WTC11 (cell line): Measurements from ENCODE around the gene ALKBH1. TPM values are rescaled to one million over a fixed set of nuclear protein-coding genes. Genes with fewer than 3 reads are reported as not detected.
A peak's percentile ranks its signal among the peaks of the same experiment; 100 is the strongest.

Experiments used
- ATAC-seq: fragments of 200-7000 bp; cut with Tn5 transposase; 2 replicates; pipeline ENCODE4 v1.10.0; 2021; ENCODE audit warnings: mild to moderate bottlenecking, moderate library complexity
- CTCF ChIA-PET: fragments of 300-600 bp; sonication (Branson Sonifier 250); formaldehyde crosslinking; loops from one replicate; lab custom pipeline; 2021; ENCODE audit warnings: antibody characterized with exemption; lab: Charles Lee
- POLR2A ChIA-PET: fragments of 350-600 bp; sonication (Branson Sonifier 250); formaldehyde crosslinking; loops from one replicate; lab custom pipeline; 2021; ENCODE audit warnings: antibody characterized with exemption; lab: Charles Lee
- DNase-seq: peaks from one replicate; pipeline ENCODE4 v3.0.0; 2021; ENCODE audit warnings: low spot score
- H3K27ac Mint-ChIP-seq: 2 replicates; pipeline ENCODE4 v1.8.0; 2021; ENCODE audit warnings: mixed read lengths
- H3K27me3 Mint-ChIP-seq: 2 replicates; pipeline ENCODE4 v1.8.0; 2021; ENCODE audit warnings: low read depth, mild to moderate bottlenecking, moderate library complexity, mixed read lengths
- H3K36me3 Mint-ChIP-seq: 2 replicates; pipeline ENCODE4 v1.8.0; 2021; ENCODE audit warnings: mixed read lengths
- H3K4me1 Mint-ChIP-seq: 2 replicates; pipeline ENCODE4 v1.8.0; 2022; ENCODE audit warnings: mixed read lengths
- H3K4me3 Mint-ChIP-seq: 2 replicates; pipeline ENCODE4 v1.8.0; 2021; ENCODE audit warnings: mild to moderate bottlenecking, moderate library complexity, mixed read lengths
- H3K9me3 Mint-ChIP-seq: 2 replicates; pipeline ENCODE4 v1.8.0; 2021; ENCODE audit warnings: mixed read lengths
- ELF4 ChIP-seq: sonication (generic); formaldehyde crosslinking; IDR thresholded peaks from 2 replicates; pipeline ENCODE4 v1.8.1; 2022; ENCODE audit warnings: low read depth, mild to moderate bottlenecking, moderate library complexity, missing genetic modification reagents
- ETV6 ChIP-seq: sonication (generic); formaldehyde crosslinking; IDR thresholded peaks from 2 replicates; pipeline ENCODE4 v1.8.1; 2022; ENCODE audit warnings: mild to moderate bottlenecking, missing genetic modification reagents
- GABPB1 ChIP-seq: sonication (generic); formaldehyde crosslinking; IDR thresholded peaks from 2 replicates; pipeline ENCODE4 v1.8.1; 2023; ENCODE audit warnings: mild to moderate bottlenecking, missing genetic modification reagents
- IRF2 ChIP-seq: sonication (generic); formaldehyde crosslinking; IDR thresholded peaks from 2 replicates; pipeline ENCODE4 v1.8.0; 2022; ENCODE audit warnings: low read depth, missing genetic modification reagents, borderline replicate concordance
- JUN ChIP-seq: sonication (generic); formaldehyde crosslinking; IDR thresholded peaks from 2 replicates; pipeline ENCODE4 v1.8.0; 2023; ENCODE audit warnings: mild to moderate bottlenecking, missing genetic modification reagents
- NFATC4 ChIP-seq: fragments of 250-450 bp; sonication (Bioruptor Pico); IDR thresholded peaks from 2 replicates; pipeline ENCODE4 v1.9.0; 2021; ENCODE audit warnings: mild to moderate bottlenecking
- NFYB ChIP-seq: sonication (generic); formaldehyde crosslinking; conservative IDR thresholded peaks from 2 replicates; pipeline ENCODE4 v1.8.0; 2022; ENCODE audit warnings: low read depth, missing genetic modification reagents
- NR1H2 ChIP-seq: sonication (generic); formaldehyde crosslinking; IDR thresholded peaks from 2 replicates; pipeline ENCODE4 v1.9.0; 2021; ENCODE audit warnings: mild to moderate bottlenecking, moderate library complexity, missing genetic modification reagents
- RORB ChIP-seq: fragments of 250-450 bp; sonication (Bioruptor Pico); IDR thresholded peaks from 2 replicates; pipeline ENCODE4 v1.9.0; 2021; ENCODE audit warnings: mild to moderate bottlenecking
- SMAD4 ChIP-seq: sonication (generic); formaldehyde crosslinking; IDR thresholded peaks from 2 replicates; pipeline ENCODE4 v1.8.0; 2022; ENCODE audit warnings: mild to moderate bottlenecking, missing genetic modification reagents
- TEAD1 ChIP-seq: sonication (generic); formaldehyde crosslinking; IDR thresholded peaks from 2 replicates; pipeline ENCODE4 v1.8.0; 2022; ENCODE audit warnings: mild to moderate bottlenecking, missing genetic modification reagents
- ZBTB21 ChIP-seq: sonication (generic); formaldehyde crosslinking; IDR thresholded peaks from 2 replicates; pipeline ENCODE4 v1.8.1; 2023; ENCODE audit warnings: mild to moderate bottlenecking, missing genetic modification reagents, borderline replicate concordance
- ZNF232 ChIP-seq: sonication (generic); formaldehyde crosslinking; IDR thresholded peaks from 2 replicates; pipeline ENCODE4 v1.8.0; 2022; ENCODE audit warnings: mild to moderate bottlenecking, missing genetic modification reagents
- ZNF416 ChIP-seq: fragments of 250-450 bp; sonication (Bioruptor Pico); IDR thresholded peaks from 2 replicates; pipeline ENCODE4 v1.9.0; 2021; ENCODE audit warnings: mild to moderate bottlenecking, inconsistent platforms
- total RNA-seq: library from RNA; stranded (reverse); gene quantifications from 3 replicates; pipeline ENCODE4 v1.2.3, GENCODE V29; 2021
- TF ChIP-seq, protein P1 (sequence below): fragments of 250-450 bp; sonication (Bioruptor Pico); IDR thresholded peaks from 2 replicates; pipeline ENCODE4 v1.9.0; 2021; ENCODE audit warnings: moderate library complexity, mild to moderate bottlenecking, inconsistent platforms, borderline replicate concordance
- TF ChIP-seq, protein P2 (sequence below): fragments of 250-450 bp; sonication (Bioruptor Pico); IDR thresholded peaks from 2 replicates; pipeline ENCODE4 v2.1.2; 2022; ENCODE audit warnings: mild to moderate bottlenecking, moderate library complexity
- TF ChIP-seq, protein P3 (sequence below): sonication (generic); formaldehyde crosslinking; IDR thresholded peaks from 2 replicates; pipeline ENCODE4 v1.8.1; 2022; ENCODE audit warnings: mild to moderate bottlenecking, missing genetic modification reagents, moderate library complexity, borderline replicate concordance
- TF ChIP-seq, protein P4 (sequence below): fragments of 250-450 bp; sonication (Bioruptor Pico); IDR thresholded peaks from 2 replicates; pipeline ENCODE4 v1.9.0; 2021; ENCODE audit warnings: mild to moderate bottlenecking
- TF ChIP-seq, protein P5 (sequence below): sonication (generic); formaldehyde crosslinking; IDR thresholded peaks from 2 replicates; pipeline ENCODE4 v1.8.1; 2022; ENCODE audit warnings: missing genetic modification reagents, borderline replicate concordance
- TF ChIP-seq, protein P6 (sequence below): sonication (generic); formaldehyde crosslinking; IDR thresholded peaks from 2 replicates; pipeline ENCODE4 v1.8.1; 2023; ENCODE audit warnings: mild to moderate bottlenecking, missing genetic modification reagents, moderate library complexity
- TF ChIP-seq, protein P7 (sequence below): sonication (generic); formaldehyde crosslinking; conservative IDR thresholded peaks from 2 replicates; pipeline ENCODE4 v1.8.1; 2023; ENCODE audit warnings: mild to moderate bottlenecking, low read depth, missing genetic modification reagents, moderate library complexity

ALKBH1 gene
- total RNA-seq, 1 experiment from 2014 or later, result 18.8 TPM

DNA sequence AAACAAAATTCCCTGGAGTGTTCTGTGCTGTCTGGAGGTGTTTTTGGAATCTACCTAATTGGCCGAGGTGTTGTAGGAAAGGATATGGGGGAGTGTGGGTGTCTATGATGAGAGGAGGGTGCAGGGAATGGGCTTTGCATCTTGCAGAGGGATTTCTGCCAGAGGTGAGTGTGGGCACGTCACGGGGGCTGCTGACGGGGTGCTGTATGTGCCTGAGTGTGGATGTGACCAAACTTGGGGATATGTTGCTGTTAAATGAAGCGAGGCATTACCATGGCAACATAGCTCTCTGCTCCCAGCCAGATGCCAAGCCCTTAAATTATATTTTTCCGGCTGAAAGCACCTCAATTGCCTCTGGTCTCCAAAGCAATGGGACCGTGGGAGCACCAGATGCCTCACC, 47.1 kb downstream of the ALKBH1 start:
- CTCF ChIA-PET, result no interaction called here
- ATAC-seq, result no peak

DNA sequence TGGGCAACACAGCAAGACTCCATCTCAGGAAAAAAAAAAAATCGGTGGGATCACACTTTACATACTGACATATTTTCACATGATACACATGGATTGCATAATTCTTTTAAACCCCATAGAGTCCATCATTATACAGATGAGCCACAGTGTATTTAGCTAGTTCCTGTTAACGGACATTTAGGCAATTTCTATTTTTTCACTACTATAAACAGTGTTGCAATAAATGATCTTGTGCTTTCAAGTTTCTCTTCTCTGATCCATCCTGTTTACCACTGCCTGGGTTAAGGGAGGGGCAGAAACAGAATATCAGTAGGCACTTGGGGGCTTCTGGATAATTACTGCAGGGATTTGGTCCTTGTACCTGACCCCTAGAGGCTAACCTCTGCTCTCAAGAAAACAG, 48.0 kb downstream of the ALKBH1 start:
- no peak for DNase-seq
- no peak for TF ChIP-seq ELF4 (CRISPR knock-in tag)
- no peak for TF ChIP-seq ZBTB21 (CRISPR knock-in tag)
- ChIA-PET CTCF (no interaction called here), POLR2A (no interaction called here)
- Mint-ChIP-seq H3K36me3 (no peaks in the 10 kb centered on the region), H3K4me3 (no peak overlapping the region), H3K9me3 (no peaks in the 10 kb centered on the region), H3K27me3 (no peaks in the 10 kb centered on the region), H3K4me1 (peaks cover 22% of the 10 kb centered on the region), H3K27ac (0 out of 2 replicates have a peak overlapping the region, but pooled peaks have one; percentile 45)
- no peak for ATAC-seq

More for the DNA sequence above, 47.1 kb downstream of the ALKBH1 start:
- Mint-ChIP-seq H3K36me3 (no peaks in the 10 kb centered on the region), H3K9me3 (no peaks in the 10 kb centered on the region), H3K27me3 (no peaks in the 10 kb centered on the region), H3K4me1 (peaks cover 16% of the 10 kb centered on the region), H3K4me3 (no peak overlapping the region), H3K27ac (no peak overlapping the region)
- DNase-seq, result no peak
- POLR2A ChIA-PET, result interaction anchor here (0.6 kb wide), 1 partner anchor 29 kb away, joined by 3 read pairs; no protein-coding TSS in a partner anchor
- TF ChIP-seq TEAD1 (CRISPR knock-in tag) (no peak), NR1H2 (CRISPR knock-in tag) (no peak), SMAD4 (CRISPR knock-in tag) (no peak), ZNF416 (no peak), ZNF232 (CRISPR knock-in tag) (no peak), NFYB (CRISPR knock-in tag) (no peak)
- TF ChIP-seq, protein P1, sequence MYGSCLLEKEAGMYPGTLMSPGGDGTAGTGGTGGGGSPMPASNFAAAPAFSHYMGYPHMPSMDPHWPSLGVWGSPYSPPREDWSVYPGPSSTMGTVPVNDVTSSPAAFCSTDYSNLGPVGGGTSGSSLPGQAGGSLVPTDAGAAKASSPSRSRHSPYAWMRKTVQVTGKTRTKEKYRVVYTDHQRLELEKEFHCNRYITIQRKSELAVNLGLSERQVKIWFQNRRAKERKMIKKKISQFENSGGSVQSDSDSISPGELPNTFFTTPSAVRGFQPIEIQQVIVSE (CRISPR knock-in tag), result no peak
- TF ChIP-seq, protein P2, sequence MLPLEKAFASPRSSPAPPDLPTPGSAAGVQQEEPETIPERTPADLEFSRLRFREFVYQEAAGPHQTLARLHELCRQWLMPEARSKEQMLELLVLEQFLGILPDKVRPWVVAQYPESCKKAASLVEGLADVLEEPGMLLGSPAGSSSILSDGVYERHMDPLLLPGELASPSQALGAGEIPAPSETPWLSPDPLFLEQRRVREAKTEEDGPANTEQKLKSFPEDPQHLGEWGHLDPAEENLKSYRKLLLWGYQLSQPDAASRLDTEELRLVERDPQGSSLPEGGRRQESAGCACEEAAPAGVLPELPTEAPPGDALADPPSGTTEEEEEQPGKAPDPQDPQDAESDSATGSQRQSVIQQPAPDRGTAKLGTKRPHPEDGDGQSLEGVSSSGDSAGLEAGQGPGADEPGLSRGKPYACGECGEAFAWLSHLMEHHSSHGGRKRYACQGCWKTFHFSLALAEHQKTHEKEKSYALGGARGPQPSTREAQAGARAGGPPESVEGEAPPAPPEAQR, result no peak
- TF ChIP-seq, all 79 proteins: peak for 0

DNA sequence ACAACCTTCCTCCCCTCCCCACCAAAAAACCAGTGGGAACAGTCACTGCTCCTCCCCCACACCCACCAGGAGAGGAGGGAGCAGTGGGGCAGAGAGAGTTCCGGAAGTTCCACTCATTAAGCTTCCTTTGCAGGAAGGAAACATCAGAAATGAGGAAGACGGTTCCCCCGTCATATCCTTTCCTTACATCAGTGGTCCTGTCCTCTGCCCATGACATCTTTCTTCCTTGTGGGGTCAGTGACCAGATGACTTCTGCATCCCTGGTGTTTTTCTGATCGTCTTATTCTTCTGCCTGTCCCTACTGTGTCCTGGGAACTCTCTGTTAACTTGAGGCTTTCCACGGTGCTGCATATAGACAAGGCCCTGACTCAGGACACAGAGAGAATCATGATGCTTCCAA, 50.5 kb downstream of the ALKBH1 start:
- no peak overlapping the region for H3K4me3 Mint-ChIP-seq
- ATAC-seq, result no peak
- H3K27ac Mint-ChIP-seq, result no peak overlapping the region
- ChIA-PET POLR2A (no interaction called here), CTCF (no interaction called here)
- no peaks in the 10 kb centered on the region for H3K9me3 Mint-ChIP-seq
- H3K36me3 Mint-ChIP-seq, result no peaks in the 10 kb centered on the region
- no peak for DNase-seq
- no peaks in the 10 kb centered on the region; the same call in 1 of the 2 replicates for H3K27me3 Mint-ChIP-seq
- peaks cover 39% of the 10 kb centered on the region for H3K4me1 Mint-ChIP-seq
- TF ChIP-seq, protein P3, sequence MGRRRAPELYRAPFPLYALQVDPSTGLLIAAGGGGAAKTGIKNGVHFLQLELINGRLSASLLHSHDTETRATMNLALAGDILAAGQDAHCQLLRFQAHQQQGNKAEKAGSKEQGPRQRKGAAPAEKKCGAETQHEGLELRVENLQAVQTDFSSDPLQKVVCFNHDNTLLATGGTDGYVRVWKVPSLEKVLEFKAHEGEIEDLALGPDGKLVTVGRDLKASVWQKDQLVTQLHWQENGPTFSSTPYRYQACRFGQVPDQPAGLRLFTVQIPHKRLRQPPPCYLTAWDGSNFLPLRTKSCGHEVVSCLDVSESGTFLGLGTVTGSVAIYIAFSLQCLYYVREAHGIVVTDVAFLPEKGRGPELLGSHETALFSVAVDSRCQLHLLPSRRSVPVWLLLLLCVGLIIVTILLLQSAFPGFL, result no peak
- TF ChIP-seq, protein P4, sequence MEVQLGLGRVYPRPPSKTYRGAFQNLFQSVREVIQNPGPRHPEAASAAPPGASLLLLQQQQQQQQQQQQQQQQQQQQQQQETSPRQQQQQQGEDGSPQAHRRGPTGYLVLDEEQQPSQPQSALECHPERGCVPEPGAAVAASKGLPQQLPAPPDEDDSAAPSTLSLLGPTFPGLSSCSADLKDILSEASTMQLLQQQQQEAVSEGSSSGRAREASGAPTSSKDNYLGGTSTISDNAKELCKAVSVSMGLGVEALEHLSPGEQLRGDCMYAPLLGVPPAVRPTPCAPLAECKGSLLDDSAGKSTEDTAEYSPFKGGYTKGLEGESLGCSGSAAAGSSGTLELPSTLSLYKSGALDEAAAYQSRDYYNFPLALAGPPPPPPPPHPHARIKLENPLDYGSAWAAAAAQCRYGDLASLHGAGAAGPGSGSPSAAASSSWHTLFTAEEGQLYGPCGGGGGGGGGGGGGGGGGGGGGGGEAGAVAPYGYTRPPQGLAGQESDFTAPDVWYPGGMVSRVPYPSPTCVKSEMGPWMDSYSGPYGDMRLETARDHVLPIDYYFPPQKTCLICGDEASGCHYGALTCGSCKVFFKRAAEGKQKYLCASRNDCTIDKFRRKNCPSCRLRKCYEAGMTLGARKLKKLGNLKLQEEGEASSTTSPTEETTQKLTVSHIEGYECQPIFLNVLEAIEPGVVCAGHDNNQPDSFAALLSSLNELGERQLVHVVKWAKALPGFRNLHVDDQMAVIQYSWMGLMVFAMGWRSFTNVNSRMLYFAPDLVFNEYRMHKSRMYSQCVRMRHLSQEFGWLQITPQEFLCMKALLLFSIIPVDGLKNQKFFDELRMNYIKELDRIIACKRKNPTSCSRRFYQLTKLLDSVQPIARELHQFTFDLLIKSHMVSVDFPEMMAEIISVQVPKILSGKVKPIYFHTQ (CRISPR knock-in tag), result no peak
- no peak for TF ChIP-seq NFATC4 (CRISPR knock-in tag)
- TF ChIP-seq, protein P5, sequence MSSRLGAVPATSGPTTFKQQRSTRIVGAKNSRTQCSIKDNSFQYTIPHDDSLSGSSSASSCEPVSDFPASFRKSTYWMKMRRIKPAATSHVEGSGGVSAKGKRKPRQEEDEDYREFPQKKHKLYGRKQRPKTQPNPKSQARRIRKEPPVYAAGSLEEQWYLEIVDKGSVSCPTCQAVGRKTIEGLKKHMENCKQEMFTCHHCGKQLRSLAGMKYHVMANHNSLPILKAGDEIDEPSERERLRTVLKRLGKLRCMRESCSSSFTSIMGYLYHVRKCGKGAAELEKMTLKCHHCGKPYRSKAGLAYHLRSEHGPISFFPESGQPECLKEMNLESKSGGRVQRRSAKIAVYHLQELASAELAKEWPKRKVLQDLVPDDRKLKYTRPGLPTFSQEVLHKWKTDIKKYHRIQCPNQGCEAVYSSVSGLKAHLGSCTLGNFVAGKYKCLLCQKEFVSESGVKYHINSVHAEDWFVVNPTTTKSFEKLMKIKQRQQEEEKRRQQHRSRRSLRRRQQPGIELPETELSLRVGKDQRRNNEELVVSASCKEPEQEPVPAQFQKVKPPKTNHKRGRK (CRISPR knock-in tag), result no peak
- no peak for TF ChIP-seq ETV6
- TF ChIP-seq GABPB1 (CRISPR knock-in tag), result no peak
- TF ChIP-seq RORB (CRISPR knock-in tag), result no peak
- TF ChIP-seq IRF2 (CRISPR knock-in tag), result no peak
- TF ChIP-seq, protein P6, sequence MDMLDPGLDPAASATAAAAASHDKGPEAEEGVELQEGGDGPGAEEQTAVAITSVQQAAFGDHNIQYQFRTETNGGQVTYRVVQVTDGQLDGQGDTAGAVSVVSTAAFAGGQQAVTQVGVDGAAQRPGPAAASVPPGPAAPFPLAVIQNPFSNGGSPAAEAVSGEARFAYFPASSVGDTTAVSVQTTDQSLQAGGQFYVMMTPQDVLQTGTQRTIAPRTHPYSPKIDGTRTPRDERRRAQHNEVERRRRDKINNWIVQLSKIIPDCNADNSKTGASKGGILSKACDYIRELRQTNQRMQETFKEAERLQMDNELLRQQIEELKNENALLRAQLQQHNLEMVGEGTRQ (CRISPR knock-in tag), result no peak
- no peak for TF ChIP-seq ZNF416
- TF ChIP-seq ZNF232 (CRISPR knock-in tag), result no peak
- no peak for TF ChIP-seq JUN (CRISPR knock-in tag)
- TF ChIP-seq, protein P7, sequence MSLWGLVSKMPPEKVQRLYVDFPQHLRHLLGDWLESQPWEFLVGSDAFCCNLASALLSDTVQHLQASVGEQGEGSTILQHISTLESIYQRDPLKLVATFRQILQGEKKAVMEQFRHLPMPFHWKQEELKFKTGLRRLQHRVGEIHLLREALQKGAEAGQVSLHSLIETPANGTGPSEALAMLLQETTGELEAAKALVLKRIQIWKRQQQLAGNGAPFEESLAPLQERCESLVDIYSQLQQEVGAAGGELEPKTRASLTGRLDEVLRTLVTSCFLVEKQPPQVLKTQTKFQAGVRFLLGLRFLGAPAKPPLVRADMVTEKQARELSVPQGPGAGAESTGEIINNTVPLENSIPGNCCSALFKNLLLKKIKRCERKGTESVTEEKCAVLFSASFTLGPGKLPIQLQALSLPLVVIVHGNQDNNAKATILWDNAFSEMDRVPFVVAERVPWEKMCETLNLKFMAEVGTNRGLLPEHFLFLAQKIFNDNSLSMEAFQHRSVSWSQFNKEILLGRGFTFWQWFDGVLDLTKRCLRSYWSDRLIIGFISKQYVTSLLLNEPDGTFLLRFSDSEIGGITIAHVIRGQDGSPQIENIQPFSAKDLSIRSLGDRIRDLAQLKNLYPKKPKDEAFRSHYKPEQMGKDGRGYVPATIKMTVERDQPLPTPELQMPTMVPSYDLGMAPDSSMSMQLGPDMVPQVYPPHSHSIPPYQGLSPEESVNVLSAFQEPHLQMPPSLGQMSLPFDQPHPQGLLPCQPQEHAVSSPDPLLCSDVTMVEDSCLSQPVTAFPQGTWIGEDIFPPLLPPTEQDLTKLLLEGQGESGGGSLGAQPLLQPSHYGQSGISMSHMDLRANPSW (CRISPR knock-in tag), result no peak
